Bronchus fibroblast of lung (primary cell): ENCODE measurements around the gene GBA2. TPM values are rescaled to one million over a fixed set of nuclear protein-coding genes. Genes with fewer than 3 reads are reported as not detected.

Experiments used
- total RNA-seq: library from RNA; depleted of rRNA; stranded (reverse); fragments of >200 nt; gene quantifications from 2 replicates; pipeline ENCODE4 v1.2.3, GENCODE V29; 2015

Gene GBA2
- 23.9 and 25.1 TPM in 2 replicates for total RNA-seq

DNA sequence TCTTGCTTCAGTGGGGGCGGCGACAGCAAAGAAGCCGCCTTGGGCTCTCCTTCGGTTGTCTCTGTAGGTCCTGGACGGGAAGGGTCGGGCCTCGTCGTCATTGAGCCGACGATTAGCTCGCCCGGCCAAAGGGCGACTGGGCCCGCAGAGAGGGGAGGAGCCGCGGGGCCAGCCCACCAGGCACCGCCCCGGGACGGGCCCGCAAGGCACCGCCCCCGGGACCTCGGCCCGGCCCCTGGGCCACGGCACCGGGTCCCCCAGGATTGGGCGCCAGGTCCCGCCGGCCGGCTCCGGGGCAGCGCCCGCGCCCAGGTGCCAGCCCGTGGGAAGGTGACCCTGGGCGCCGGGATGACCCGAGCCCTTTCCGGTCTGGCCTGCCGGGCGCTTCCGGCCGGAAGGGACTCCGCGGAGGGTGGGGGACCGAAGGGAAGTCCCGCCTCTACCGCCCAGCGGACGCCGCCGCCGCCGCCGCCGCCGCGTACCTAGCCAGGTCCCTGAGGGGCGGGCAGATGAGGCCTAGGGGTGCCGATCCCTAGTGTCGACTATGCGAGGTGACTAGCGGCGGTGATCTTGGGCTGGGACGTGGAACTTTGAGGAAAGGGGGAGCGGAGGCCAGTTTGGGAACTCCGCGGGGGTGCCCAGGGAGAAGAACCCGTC lies at the start of gene GBA2, which contains the start of gene RGP1:
Gene GBA2, minus strand, starts transcription at position 371 of the 657 bp plus-strand sequence. CDS start 524 bp downstream, outside the sequence.
Gene RGP1, plus strand, starts transcription at position 430 of the 657 bp plus-strand sequence. CDS start 469 bp downstream, outside the sequence.

DNA sequence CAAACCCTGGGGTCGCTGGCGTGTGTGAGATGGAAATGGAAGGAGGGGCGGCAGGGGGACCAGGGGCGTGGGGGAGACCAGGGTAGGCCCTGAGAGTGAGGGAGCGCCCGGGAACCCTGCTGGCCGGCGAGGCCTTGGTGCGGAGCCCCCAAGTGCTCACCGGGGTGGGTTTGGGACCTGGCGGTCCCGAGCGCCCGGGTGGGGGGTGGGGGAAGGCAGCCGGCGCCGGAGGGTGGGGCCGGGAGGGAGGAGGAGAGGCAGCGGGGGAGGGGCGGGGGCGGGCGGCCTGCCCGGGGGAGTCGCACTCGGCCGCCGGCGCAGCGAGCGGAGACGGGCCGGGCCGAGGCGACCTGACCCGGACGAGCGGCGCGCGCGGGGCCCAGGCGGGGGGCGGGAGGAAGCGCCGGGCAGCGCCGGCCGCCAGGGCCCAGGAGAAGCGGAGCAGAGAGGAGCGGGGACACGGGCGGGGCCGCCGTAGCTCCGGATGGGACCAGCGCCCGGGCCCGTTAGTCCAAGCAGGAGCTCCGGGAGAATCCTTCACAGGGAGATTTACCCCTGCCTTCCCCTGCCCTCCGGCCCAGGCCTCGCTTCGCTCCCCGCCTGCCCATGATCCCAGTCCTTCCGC lies 42.4 kb upstream of the GBA2 start, which contains the start of gene NPR2:
Gene NPR2, plus strand, starts transcription at position 295 of the 625 bp plus-strand sequence. CDS start 818 bp downstream, outside the sequence.

DNA sequence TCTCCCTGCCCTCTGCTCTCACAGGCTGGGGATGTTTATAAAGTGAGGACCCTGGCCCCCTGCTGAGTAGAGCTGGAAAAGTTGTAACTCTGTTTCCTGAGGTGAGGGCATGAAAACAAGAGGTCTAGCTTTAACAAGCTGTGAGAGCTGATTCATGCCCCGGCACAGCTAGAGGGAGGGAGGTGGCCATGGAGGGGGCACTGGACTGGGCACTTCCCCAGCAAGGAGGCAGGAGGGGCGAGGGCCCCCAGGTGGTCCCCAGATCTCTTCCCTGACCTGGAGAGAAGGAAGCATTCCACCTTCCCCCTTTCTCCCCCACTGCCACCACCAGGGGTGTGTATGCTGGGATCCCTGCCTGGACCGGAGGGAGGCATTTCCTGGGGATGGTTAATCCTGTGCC lies 5.2 kb upstream of the GBA2 start, which contains the start of gene MSMP:
Gene MSMP, minus strand, starts transcription at position 13 of the 400 bp plus-strand sequence. CDS start 147 bp downstream, outside the sequence.

DNA sequence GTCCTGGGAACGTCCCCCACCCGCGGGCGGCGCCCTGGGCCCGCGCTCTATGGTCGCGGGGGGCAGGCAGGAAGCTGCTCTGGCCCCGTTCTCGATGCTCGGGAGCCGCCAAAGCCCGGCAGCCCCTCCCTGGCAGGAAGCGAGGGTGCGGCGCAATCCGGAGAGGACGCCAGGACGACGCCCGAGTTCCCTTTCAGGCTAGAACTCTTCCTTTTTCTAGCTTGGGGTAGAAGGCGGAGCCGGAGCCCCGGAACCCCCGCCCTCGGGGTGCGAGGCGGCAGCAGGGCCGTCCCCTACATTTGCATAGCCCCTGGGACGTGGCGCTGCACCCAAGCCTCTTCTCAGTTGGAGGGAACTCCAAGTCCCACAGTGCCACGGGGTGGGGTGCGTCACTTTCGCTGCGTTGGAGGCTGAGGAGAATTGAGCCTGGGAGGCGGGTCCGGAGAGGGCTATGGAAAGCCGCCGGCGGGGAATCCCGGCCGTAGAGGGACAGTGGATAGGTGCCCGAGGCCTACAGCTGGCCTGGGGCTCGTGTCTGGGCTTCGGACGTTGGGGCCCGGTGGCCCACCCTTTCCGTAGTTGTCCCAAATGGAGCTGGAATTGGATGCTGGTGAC lies 16.7 kb downstream of the GBA2 start, which contains the start of the genes CREB3 and TLN1:
Gene CREB3, plus strand, starts transcription at position 482 of the 615 bp plus-strand sequence. Its CDS starts 107 bp downstream, at position 589.
Gene TLN1, minus strand, starts transcription at position 11 of the 615 bp plus-strand sequence. CDS start 6,501 bp downstream, outside the sequence.

DNA sequence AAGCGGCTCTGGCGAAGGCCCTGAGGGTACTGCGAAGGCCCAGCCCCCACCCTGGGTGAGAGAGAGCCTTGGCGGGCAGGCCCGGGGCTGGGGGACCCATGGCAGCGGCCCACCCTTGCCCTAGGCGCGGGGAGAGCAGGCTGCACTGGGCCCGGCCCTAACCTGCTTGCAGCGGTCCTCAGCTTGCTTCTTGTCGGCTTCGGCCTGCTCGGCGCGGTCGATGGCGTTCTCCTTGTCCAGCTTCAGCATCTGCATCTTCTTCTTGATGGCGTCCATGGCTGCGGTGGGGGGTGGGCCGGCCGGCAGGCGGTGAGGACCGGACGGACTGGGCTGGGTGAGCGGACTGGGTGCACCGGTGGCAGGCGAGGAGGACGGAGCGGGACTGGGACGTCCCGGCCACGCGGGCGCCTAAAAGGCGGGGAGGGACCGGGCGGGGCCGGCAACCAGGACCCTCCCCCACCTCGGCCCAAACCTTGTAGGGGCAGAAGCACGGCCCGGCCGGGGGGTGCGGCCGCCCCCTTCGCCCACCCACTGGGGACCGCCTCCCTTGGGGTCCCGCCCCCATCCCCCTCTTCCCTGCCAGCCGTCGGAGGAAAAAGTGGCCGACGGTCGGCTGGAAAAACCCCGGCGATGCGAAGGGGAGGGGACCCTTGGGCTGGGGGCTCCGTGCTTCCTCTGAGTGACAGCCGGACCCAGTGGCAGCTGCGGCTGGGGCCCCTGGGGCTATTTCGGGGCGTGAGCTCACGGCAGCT lies 59.3 kb downstream of the GBA2 start, which contains the start of gene TPM2:
Gene TPM2, minus strand, starts transcription at position 384 of the 752 bp plus-strand sequence. Its CDS starts 108 bp downstream, at position 276.

Other genes with a start within 250 kb of the GBA2 start
- 11.7 and 11.8 TPM in 2 replicates for gene TESK1, start 144.0 kb downstream of the GBA2 start, total RNA-seq
- 0.50 and 1.0 TPM in 2 replicates for gene CD72, start 130.8 kb downstream of the GBA2 start, total RNA-seq
- gene SIT1, start 98.3 kb downstream of the GBA2 start, total RNA-seq = 0.15 TPM in 1 of 2 replicates, not detected in the other
- gene RMRP, start 91.2 kb downstream of the GBA2 start, total RNA-seq = 46,048 and 56,930 TPM in 2 replicates
- gene CCDC107, start 90.9 kb downstream of the GBA2 start, total RNA-seq = 15.0 and 17.7 TPM in 2 replicates
- gene ARHGEF39, start 84.0 kb downstream of the GBA2 start, total RNA-seq = 15.0 and 16.5 TPM in 2 replicates
- 0.74 and 0.84 TPM in 2 replicates for gene CA9, start 75.3 kb downstream of the GBA2 start, total RNA-seq
- gene TPM2, start 59.3 kb downstream of the GBA2 start, total RNA-seq = 521 and 660 TPM in 2 replicates
- 279 and 318 TPM in 2 replicates for gene TLN1, start 17.0 kb downstream of the GBA2 start, total RNA-seq
- gene CREB3, start 16.6 kb downstream of the GBA2 start, total RNA-seq = 59.6 and 73.3 TPM in 2 replicates
- 10.1 and 10.6 TPM in 2 replicates for gene RGP1, start 59 bp upstream of the GBA2 start, total RNA-seq
- gene MSMP, start 5.0 kb upstream of the GBA2 start, total RNA-seq = not detected in 2 replicates
- gene NPR2, start 42.4 kb upstream of the GBA2 start, total RNA-seq = 16.3 and 17.7 TPM in 2 replicates
- 1.5 and 2.4 TPM in 2 replicates for gene SPAG8, start 63.0 kb upstream of the GBA2 start, total RNA-seq
- gene HINT2, start 65.8 kb upstream of the GBA2 start, total RNA-seq = 31.3 and 46.1 TPM in 2 replicates
- gene FAM221B, start 79.5 kb upstream of the GBA2 start, total RNA-seq = not detected in 2 replicates
- 3.9 and 4.3 TPM in 2 replicates for gene TMEM8B, start 80.0 kb upstream of the GBA2 start, total RNA-seq
- gene OR13J1, start 121.2 kb upstream of the GBA2 start, total RNA-seq = not detected in 2 replicates
- 3.2 and 5.4 TPM in 2 replicates for gene HRCT1, start 157.0 kb upstream of the GBA2 start, total RNA-seq
- gene SPAAR, start 160.3 kb upstream of the GBA2 start, total RNA-seq = 0.34 TPM in 1 of 2 replicates, not detected in the other
- not detected in 2 replicates for gene OR2S2, start 208.9 kb upstream of the GBA2 start, total RNA-seq